ENCODE data around the gene MCF2L. TPM values are rescaled to one million over a fixed set of nuclear protein-coding genes. Genes with fewer than 3 reads are reported as not detected.

MCF2L gene
- total RNA-seq, 1 experiment from 2014 or later: 9.5 TPM

- Histone ChIP-seq H3K4me3 (ENCODE audit: low read depth, low read length, poor library complexity, severe bottlenecking) (no peak overlapping the region), H3K27ac (ENCODE audit: low read depth, low read length, poor library complexity, severe bottlenecking) (no peak overlapping the region), H3K36me3 (ENCODE audit: insufficient read depth, low read length, poor library complexity, severe bottlenecking) (no peaks in the 10 kb centered on the region), H3K27me3 (replicated peaks; ENCODE audit: insufficient read depth, low read depth, low read length, poor library complexity) (peaks cover 6% of the 10 kb centered on the region), H3K4me1 (ENCODE audit: insufficient read depth, low read length, poor library complexity, severe bottlenecking) (peaks cover 12% of the 10 kb centered on the region), H3K9me3 (ENCODE audit: low read depth, low read length, poor library complexity, severe bottlenecking) (no peaks in the 10 kb centered on the region)
- DNase-seq (ENCODE audit: low spot score): no peak
- ChIA-PET CTCF (no interaction called here), POLR2A (ENCODE audit: low non-redundant PET) (no interaction called here)
- TF ChIP-seq CTCF (conservative IDR thresholded peaks at IDR 0.05; ENCODE audit: low read depth, low read length) (no peak), EZH2 (IDR thresholded peaks at IDR 0.05; ENCODE audit: borderline replicate concordance, low read depth, low read length, poor library complexity, severe bottlenecking) (no peak)
- intact Hi-C loops (cut with micrococcal nuclease; ENCODE audit: unreplicated experiment): no loop called here
- no TSS peak for BruUV-seq (replicated peaks)
These were observed 30.6 kb downstream of the MCF2L start for GRCh38 chr13:112999414-113000177.

- H3K4me3 ChIP-seq (ENCODE audit: low read depth, low read length, poor library complexity, severe bottlenecking): no peak overlapping the region
- intact Hi-C loops (cut with micrococcal nuclease; ENCODE audit: unreplicated experiment): no loop called here
- ChIA-PET CTCF (no interaction called here), POLR2A (ENCODE audit: low non-redundant PET) (no interaction called here)
- peaks cover 12% of the 10 kb centered on the region for H3K4me1 ChIP-seq (ENCODE audit: insufficient read depth, low read length, poor library complexity, severe bottlenecking)
- no peak for DNase-seq (ENCODE audit: low spot score)
- H3K27me3 ChIP-seq (replicated peaks; ENCODE audit: insufficient read depth, low read depth, low read length, poor library complexity): peaks cover 6% of the 10 kb centered on the region
- BruUV-seq (replicated peaks): no TSS peak
- TF ChIP-seq EZH2 (IDR thresholded peaks at IDR 0.05; ENCODE audit: borderline replicate concordance, low read depth, low read length, poor library complexity, severe bottlenecking): no peak
- no peak for TF ChIP-seq CTCF (conservative IDR thresholded peaks at IDR 0.05; ENCODE audit: low read depth, low read length)
- no peaks in the 10 kb centered on the region for H3K9me3 ChIP-seq (ENCODE audit: low read depth, low read length, poor library complexity, severe bottlenecking)
- H3K36me3 ChIP-seq (ENCODE audit: insufficient read depth, low read length, poor library complexity, severe bottlenecking): no peaks in the 10 kb centered on the region
- no peak overlapping the region for H3K27ac ChIP-seq (ENCODE audit: low read depth, low read length, poor library complexity, severe bottlenecking)
These were observed 31.6 kb downstream of the MCF2L start for GRCh38 chr13:113000575-113000974.

DNA sequence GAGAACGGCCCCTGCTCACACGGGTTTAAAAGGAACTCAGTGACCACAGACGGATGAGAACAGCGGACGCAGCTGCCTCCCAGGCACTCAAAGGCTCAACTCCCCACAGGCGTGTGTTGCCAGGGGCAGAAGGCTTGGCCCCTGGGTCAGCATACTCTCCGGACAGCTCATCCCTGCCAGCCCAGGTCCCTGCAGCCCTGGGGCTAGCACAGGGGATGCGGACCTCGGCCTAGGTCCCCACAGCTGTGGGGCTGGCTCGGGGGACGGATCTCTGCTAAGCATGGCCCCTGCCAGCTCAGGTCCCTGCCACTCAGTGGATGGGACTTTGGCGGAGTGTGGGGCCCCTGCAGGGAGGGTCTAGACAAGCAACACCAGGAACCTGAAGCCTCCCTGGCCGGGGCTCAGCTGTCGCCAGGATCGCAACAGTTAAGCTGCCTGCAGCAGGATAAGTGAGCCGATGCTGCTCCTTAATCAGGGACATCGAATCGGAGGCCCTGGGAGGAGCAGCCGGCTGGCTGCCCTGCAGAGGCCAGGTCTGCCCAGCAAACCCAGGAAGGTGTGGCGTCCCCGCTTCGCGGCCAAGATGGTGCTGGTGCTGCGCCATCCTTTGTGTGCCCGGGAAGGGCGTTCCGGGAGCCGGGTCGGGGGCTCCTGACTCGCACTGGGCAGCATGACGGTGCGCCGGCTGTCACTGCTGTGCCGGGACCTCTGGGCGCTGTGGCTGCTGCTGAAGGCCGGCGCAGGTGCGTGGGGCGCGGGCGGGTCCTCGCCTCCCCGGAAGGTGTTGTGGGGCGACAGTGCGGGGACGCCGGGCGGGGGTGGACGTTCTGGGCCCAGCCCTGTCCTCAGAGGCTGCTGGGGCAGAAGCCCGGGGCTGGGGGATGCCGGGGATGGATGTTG lies 32.5 kb downstream of the MCF2L start:
- DNase-seq (ENCODE audit: low spot score): peak; percentile 77
- no TSS peak for BruUV-seq (replicated peaks)
- H3K36me3 ChIP-seq (ENCODE audit: insufficient read depth, low read length, poor library complexity, severe bottlenecking): no peaks in the 10 kb centered on the region
- no peak overlapping the region for H3K27ac ChIP-seq (ENCODE audit: low read depth, low read length, poor library complexity, severe bottlenecking)
- ChIA-PET POLR2A (ENCODE audit: low non-redundant PET) (interaction anchor here (0.6 kb wide), 1 partner anchor 20 kb away, joined by 3 read pairs; no protein-coding TSS in a partner anchor), CTCF (no interaction called here)
- intact Hi-C loops (cut with micrococcal nuclease; ENCODE audit: unreplicated experiment): no loop called here
- H3K4me1 ChIP-seq (ENCODE audit: insufficient read depth, low read length, poor library complexity, severe bottlenecking): peaks cover 12% of the 10 kb centered on the region
- H3K9me3 ChIP-seq (ENCODE audit: low read depth, low read length, poor library complexity, severe bottlenecking): no peaks in the 10 kb centered on the region
- TF ChIP-seq EZH2 (IDR thresholded peaks at IDR 0.05; ENCODE audit: borderline replicate concordance, low read depth, low read length, poor library complexity, severe bottlenecking) (no peak), CTCF (conservative IDR thresholded peaks at IDR 0.05; ENCODE audit: low read depth, low read length) (no peak)
- H3K4me3 ChIP-seq (ENCODE audit: low read depth, low read length, poor library complexity, severe bottlenecking): peak overlapping the region; percentile 42
- peaks cover 6% of the 10 kb centered on the region for H3K27me3 ChIP-seq (replicated peaks; ENCODE audit: insufficient read depth, low read depth, low read length, poor library complexity)
